Measurements from ENCODE around the gene TMEM97.

DNA sequence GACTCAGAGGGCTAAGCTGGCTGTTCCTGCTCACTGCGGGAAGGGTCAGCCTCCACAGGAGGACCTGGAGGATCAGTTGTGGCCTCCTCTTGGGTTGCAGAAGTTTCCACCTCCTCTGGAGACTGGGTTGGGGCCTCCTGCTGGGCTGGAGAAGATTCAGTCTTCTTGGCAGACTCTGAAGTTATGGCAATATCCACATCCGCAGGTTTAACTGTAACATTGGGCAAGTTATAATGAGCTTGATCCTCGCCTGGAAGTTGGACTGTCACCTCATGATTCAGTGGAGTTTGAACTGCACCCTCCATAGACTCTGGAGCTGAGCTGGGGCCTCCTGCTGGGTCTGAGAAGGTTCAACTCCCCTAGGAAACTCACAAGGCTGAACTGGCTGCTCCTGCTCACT, 47.6 kb upstream of the TMEM97 start:
- TF ChIP-seq EZH2 (IDR thresholded peaks at IDR 0.05) (no peak), CTCF (IDR thresholded peaks at IDR 0.05) (no peak)
